ENCODE data around the gene MROH2A. TPM values are rescaled to one million over a fixed set of nuclear protein-coding genes. Genes with fewer than 3 reads are reported as not detected.
A peak's percentile ranks its signal among the peaks of the same experiment; 100 is the strongest.

The MROH2A gene
- polyA plus RNA-seq, 3 donors, result not detected

DNA sequence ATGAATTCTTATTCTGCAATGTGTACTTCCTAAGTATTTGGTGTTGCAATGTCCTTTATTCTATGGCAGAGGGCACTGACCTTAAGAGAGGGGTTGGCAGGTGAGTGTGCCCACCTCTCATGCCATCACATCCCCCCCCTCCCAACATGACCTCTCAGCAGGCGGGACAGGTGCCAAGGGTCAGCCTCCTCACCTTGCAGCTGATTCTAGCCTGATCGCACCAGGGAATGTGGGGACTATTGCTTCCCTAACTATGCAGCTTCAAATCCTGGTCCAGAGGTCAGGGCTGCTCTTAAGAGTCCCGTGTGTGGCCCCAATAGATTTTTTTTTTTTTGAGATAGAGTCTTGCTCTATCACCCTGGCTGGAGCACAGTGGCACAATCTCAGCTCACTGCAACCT is 66.7 kb downstream of the MROH2A start:
- H3K36me3 ChIP-seq (replicated peaks in 1 of 2; ENCODE audit: control insufficient read depth in 1 of 2, insufficient read depth in 2 of 2, low read length in 2 of 2), result peaks cover 70 to 100% of the 10 kb centered on the region in 2 donors
- peak overlapping the region in 3 of 7 donors; percentile 20 to 57 (median 28) for H3K27ac Mint-ChIP-seq
- 100% methylated on average over 1 of the region's 3 CpGs for WGBS (ENCODE audit: insufficient coverage)
- no peak for DNase-seq
- no peak overlapping the region for H3K4me2 ChIP-seq (replicated peaks; ENCODE audit: extremely low read depth, low read length, poor library complexity, severe bottlenecking)
- no peaks in the 10 kb centered on the region for H3K27me3 ChIP-seq (ENCODE audit: control insufficient read depth in 2 of 2, insufficient read depth in 2 of 2, low read length in 2 of 2)
- TF ChIP-seq, protein P1, sequence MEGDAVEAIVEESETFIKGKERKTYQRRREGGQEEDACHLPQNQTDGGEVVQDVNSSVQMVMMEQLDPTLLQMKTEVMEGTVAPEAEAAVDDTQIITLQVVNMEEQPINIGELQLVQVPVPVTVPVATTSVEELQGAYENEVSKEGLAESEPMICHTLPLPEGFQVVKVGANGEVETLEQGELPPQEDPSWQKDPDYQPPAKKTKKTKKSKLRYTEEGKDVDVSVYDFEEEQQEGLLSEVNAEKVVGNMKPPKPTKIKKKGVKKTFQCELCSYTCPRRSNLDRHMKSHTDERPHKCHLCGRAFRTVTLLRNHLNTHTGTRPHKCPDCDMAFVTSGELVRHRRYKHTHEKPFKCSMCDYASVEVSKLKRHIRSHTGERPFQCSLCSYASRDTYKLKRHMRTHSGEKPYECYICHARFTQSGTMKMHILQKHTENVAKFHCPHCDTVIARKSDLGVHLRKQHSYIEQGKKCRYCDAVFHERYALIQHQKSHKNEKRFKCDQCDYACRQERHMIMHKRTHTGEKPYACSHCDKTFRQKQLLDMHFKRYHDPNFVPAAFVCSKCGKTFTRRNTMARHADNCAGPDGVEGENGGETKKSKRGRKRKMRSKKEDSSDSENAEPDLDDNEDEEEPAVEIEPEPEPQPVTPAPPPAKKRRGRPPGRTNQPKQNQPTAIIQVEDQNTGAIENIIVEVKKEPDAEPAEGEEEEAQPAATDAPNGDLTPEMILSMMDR (IDR thresholded peaks at IDR 0.05), result no peak
- H3K4me1 ChIP-seq (ENCODE audit: control insufficient read depth in 1 of 2, insufficient read depth in 2 of 2, low read length in 2 of 2), result no peaks in the 10 kb centered on the region
- H3K9ac ChIP-seq (ENCODE audit: insufficient read depth, low read length, poor library complexity, severe bottlenecking), result no peak overlapping the region
- peaks cover 73 to 99% of the 10 kb centered on the region in 2 donors for H3K36me3 Mint-ChIP-seq
- no peak overlapping the region for H3K4me3 ChIP-seq (replicated peaks in 1 of 3; ENCODE audit: low read depth in 2 of 3, low read length in 3 of 3)
- H3K4me3 Mint-ChIP-seq, result no peak overlapping the region
- no peak overlapping the region for H2AFZ ChIP-seq (ENCODE audit: insufficient read depth, low read depth, low read length, poor library complexity, severe bottlenecking)
- peaks cover 95% of the 10 kb centered on the region for H3K79me2 ChIP-seq (ENCODE audit: insufficient read depth, low read length)
- no peaks in the 10 kb centered on the region for H4K20me1 ChIP-seq (ENCODE audit: insufficient read depth, low read length)
- no peaks in the 10 kb centered on the region for H3K9me3 ChIP-seq (replicated peaks in 1 of 2; ENCODE audit: control insufficient read depth in 1 of 2, insufficient read depth in 1 of 2, low read length in 2 of 2)
- no peaks in the 10 kb centered on the region for H3K9me3 Mint-ChIP-seq
- no peak overlapping the region for H3K27ac ChIP-seq (ENCODE audit: low read depth in 1 of 2, low read length in 2 of 2)
- H3K4me1 Mint-ChIP-seq, result peaks cover 8% of the 10 kb centered on the region
- intact Hi-C loops (cut with micrococcal nuclease), result loop anchor here in 1 of 2 donors (10.0 kb wide), 1 partner anchor 660 kb away; no protein-coding TSS in a partner anchor
- peaks cover 0 to 1% (median 0%) of the 10 kb centered on the region in 3 donors for H3K27me3 Mint-ChIP-seq (ENCODE audit: low read depth in 3 of 3)

DNA sequence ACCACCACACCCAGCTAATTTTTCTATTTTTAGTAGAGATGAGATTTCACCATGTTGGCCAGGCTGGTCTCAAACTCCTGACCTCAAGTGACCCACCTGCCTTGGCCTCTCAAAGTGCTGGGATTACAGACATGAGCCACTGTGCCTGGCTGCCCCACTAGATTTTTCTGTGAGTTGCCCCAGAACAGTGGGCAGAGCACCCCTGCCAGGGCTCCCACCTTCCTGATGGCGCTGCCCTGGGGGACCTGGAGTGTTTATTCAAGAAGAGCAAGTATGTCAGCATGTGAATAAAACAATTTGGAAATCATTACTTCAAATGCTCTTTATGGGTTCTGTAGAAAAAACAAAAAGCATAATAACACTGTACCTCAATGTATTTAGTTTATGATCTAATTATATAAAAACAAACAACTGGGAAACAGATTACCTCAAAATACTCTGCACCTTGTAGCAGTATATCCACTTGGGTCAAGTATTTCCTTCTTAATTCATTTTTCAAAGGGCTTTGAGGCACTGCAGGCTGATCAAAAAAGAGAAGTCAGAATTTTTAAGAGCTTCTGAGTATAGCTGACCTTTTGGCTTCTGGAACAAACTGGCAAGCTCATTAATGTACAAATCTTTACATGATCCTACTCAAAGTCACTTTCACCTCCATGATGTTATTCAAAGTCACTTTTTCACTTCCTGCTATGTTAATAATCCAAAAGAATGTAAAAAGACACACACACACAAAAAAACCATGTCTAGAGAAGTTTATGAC is 67.4 kb downstream of the MROH2A start:
- H3K9me3 Mint-ChIP-seq, result no peaks in the 10 kb centered on the region
- TF ChIP-seq, protein P1 (IDR thresholded peaks at IDR 0.05), result no peak
- Histone ChIP-seq H3K79me2 (ENCODE audit: insufficient read depth, low read length) (peaks cover 95% of the 10 kb centered on the region), H3K36me3 (replicated peaks in 1 of 2; ENCODE audit: control insufficient read depth in 1 of 2, insufficient read depth in 2 of 2, low read length in 2 of 2) (peaks cover 70 to 100% of the 10 kb centered on the region in 2 donors), H3K4me2 (replicated peaks; ENCODE audit: extremely low read depth, low read length, poor library complexity, severe bottlenecking) (no peak overlapping the region), H3K9me3 (replicated peaks in 1 of 2; ENCODE audit: control insufficient read depth in 1 of 2, insufficient read depth in 1 of 2, low read length in 2 of 2) (no peaks in the 10 kb centered on the region), H2AFZ (ENCODE audit: insufficient read depth, low read depth, low read length, poor library complexity, severe bottlenecking) (no peak overlapping the region), H3K9ac (ENCODE audit: insufficient read depth, low read length, poor library complexity, severe bottlenecking) (no peak overlapping the region), H3K27me3 (ENCODE audit: control insufficient read depth in 2 of 2, insufficient read depth in 2 of 2, low read length in 2 of 2) (no peaks in the 10 kb centered on the region), H3K4me3 (replicated peaks in 1 of 3; ENCODE audit: low read depth in 2 of 3, low read length in 3 of 3) (no peak overlapping the region), H4K20me1 (ENCODE audit: insufficient read depth, low read length) (no peaks in the 10 kb centered on the region), H3K4me1 (ENCODE audit: control insufficient read depth in 1 of 2, insufficient read depth in 2 of 2, low read length in 2 of 2) (no peaks in the 10 kb centered on the region), H3K27ac (ENCODE audit: low read depth in 1 of 2, low read length in 2 of 2) (peak overlapping the region in 1 of 2 donors; percentile 58)
- H3K4me1 Mint-ChIP-seq, result peaks cover 6% of the 10 kb centered on the region
- no peak overlapping the region for H3K4me3 Mint-ChIP-seq
- DNase-seq, result no peak
- peaks cover 0 to 1% (median 0%) of the 10 kb centered on the region in 3 donors for H3K27me3 Mint-ChIP-seq (ENCODE audit: low read depth in 3 of 3)
- intact Hi-C loops (cut with micrococcal nuclease), result loop anchor here in 1 of 2 donors (10.0 kb wide), 1 partner anchor 659 kb away; no protein-coding TSS in a partner anchor
- peak overlapping the region in 5 of 7 donors; percentile 12 to 57 (median 32) for H3K27ac Mint-ChIP-seq
- H3K36me3 Mint-ChIP-seq, result peaks cover 67 to 99% of the 10 kb centered on the region in 2 donors
- 83% methylated on average over 1 of the region's 1 CpG for WGBS (ENCODE audit: insufficient coverage)
